GM12878 (cell line): Measurements from ENCODE around the gene PRKAR1A. TPM values are rescaled to one million over a fixed set of nuclear protein-coding genes. Genes with fewer than 3 reads are reported as not detected.
A peak's percentile ranks its signal among the peaks of the same experiment; 100 is the strongest.

Source experiments
- ATAC-seq: fragments of 200-7000 bp; cut with Tn5 transposase; 3 replicates; pipeline ENCODE4 v1.9.1; 2020; ENCODE audit warnings: mild to moderate bottlenecking, moderate library complexity
- BruUV-seq: library from RNA; stranded (reverse); fragments of 400-500 nt; replicated peaks from 2 replicates; lab custom pipeline; 2021; lab: Mats Ljungman, UMichigan
- CTCF ChIA-PET: fragments of 300-600 bp; sonication (Branson Sonifier 250); formaldehyde crosslinking; extraction: SDS; loops from one replicate; lab custom pipeline; 2021; ENCODE audit warnings: inconsistent platforms; lab: Yijun Ruan, JAX
- POLR2A ChIA-PET: fragments of 350-600 bp; formaldehyde crosslinking; extraction: SDS; loops from one replicate; lab custom pipeline; 2021; ENCODE audit warnings: inconsistent platforms; lab: Charles Lee
- RAD21 ChIA-PET: fragments of 300-600 bp; sonication (Branson Sonifier 250); formaldehyde crosslinking; loops from one replicate; lab custom pipeline; 2023; ENCODE audit warnings: antibody characterized with exemption; ENCODE audit not compliant: unreplicated experiment; lab: Charles Lee
- SMC1A ChIA-PET: fragments of 300-600 bp; sonication (Branson Sonifier 250); formaldehyde crosslinking; loops from one replicate; lab custom pipeline; 2023; ENCODE audit not compliant: unreplicated experiment, uncharacterized antibody; lab: Charles Lee
- DNase-seq: peaks from one replicate; pipeline ENCODE4 v3.0.0-alpha.2; 2011; ENCODE audit warnings: low read depth, low spot score
- FAIRE-seq: peaks from 3 replicates; lab custom pipeline; 2011; peaks lifted over from hg19 to GRCh38; lab: Jason Lieb, UNC
- H2AFZ ChIP-seq: 2 replicates; pipeline ENCODE4 v1.6.0; 2011; ENCODE audit warnings: low read depth, low read length, control low read depth; ENCODE audit not compliant: control insufficient read depth
- H3K27ac ChIP-seq: 2 replicates; pipeline ENCODE4 v1.5.1; 2011; ENCODE audit warnings: control low read depth; ENCODE audit not compliant: control insufficient read depth, insufficient read depth
- H3K27me3 ChIP-seq, 2 experiments: replicated peaks in 1 of 2; 2 replicates each; pipeline versions ENCODE4 v1.6.0 to v1.6.1; 2011; ENCODE audit warnings: low read length in 1 of 2; ENCODE audit not compliant: control insufficient read depth in 2 of 2, insufficient read depth in 2 of 2
- H3K36me3 ChIP-seq, 2 experiments: 2 replicates each; pipeline ENCODE4 v1.5.1; 2011; ENCODE audit warnings: low read length in 1 of 2; ENCODE audit not compliant: control insufficient read depth in 2 of 2, insufficient read depth in 2 of 2
- H3K4me1 ChIP-seq: 2 replicates; pipeline ENCODE4 v1.6.1; 2011; ENCODE audit warnings: mild to moderate bottlenecking, low read length, moderate library complexity, mixed read lengths; ENCODE audit not compliant: control insufficient read depth, insufficient read depth
- H3K4me2 ChIP-seq: 2 replicates; pipeline ENCODE4 v1.6.0; 2011; ENCODE audit warnings: control low read depth; ENCODE audit not compliant: control insufficient read depth, insufficient read depth
- H3K4me3 ChIP-seq: fragments of 200-600 bp; sonication (generic); 2 replicates; pipeline ENCODE4 v1.5.1; 2016
- H3K79me2 ChIP-seq: 2 replicates; pipeline ENCODE4 v1.6.0; 2011; ENCODE audit warnings: low read length; ENCODE audit not compliant: control insufficient read depth, insufficient read depth
- H3K9ac ChIP-seq: 2 replicates; pipeline ENCODE4 v1.8.0; 2011; ENCODE audit warnings: low read length, control low read depth, mixed read lengths; ENCODE audit not compliant: control insufficient read depth, insufficient read depth
- H3K9me3 ChIP-seq: replicated peaks from 3 replicates; pipeline ENCODE4 v1.5.1; 2011; ENCODE audit warnings: mild to moderate bottlenecking, low read length; ENCODE audit not compliant: control insufficient read depth, insufficient read depth
- H4K20me1 ChIP-seq: 2 replicates; pipeline ENCODE4 v1.6.0; 2011; ENCODE audit not compliant: control insufficient read depth, insufficient read depth
- CBFB ChIP-seq: IDR thresholded peaks from 2 replicates; pipeline ENCODE4 v1.6.1; 2016; ENCODE audit warnings: antibody characterized with exemption, low read depth
- CBX5 ChIP-seq: sonication (generic); IDR thresholded peaks from 2 replicates; pipeline ENCODE4 v1.6.1; 2016; ENCODE audit warnings: low read depth, moderate library complexity, mild to moderate bottlenecking, inconsistent platforms
- CEBPB ChIP-seq, 2 experiments: fragments of 150-350 bp in 1 of 2; IDR thresholded peaks; 2 replicates each; pipeline ENCODE4 v1.6.1; 2012 to 2014; ENCODE audit warnings: low read depth in 2 of 2, low read length in 2 of 2, borderline replicate concordance in 1 of 2, inconsistent platforms in 1 of 2
- EED ChIP-seq: sonication (generic); IDR thresholded peaks from 2 replicates; pipeline ENCODE4 v1.6.1; 2016; ENCODE audit warnings: antibody characterized with exemption, low read depth
- FOXM1 ChIP-seq: IDR thresholded peaks from 2 replicates; pipeline ENCODE4 v1.6.1; 2012; ENCODE audit warnings: low read depth, mild to moderate bottlenecking, inconsistent platforms, low read length, moderate library complexity
- KDM1A ChIP-seq: fragments of 200-600 bp; sonication (generic); IDR thresholded peaks from 2 replicates; pipeline ENCODE4 v1.6.1; 2016; ENCODE audit warnings: borderline replicate concordance
- MEF2A ChIP-seq: IDR thresholded peaks from 2 replicates; pipeline ENCODE4 v1.6.1; 2011; ENCODE audit warnings: low read depth, mild to moderate bottlenecking, low read length, moderate library complexity; ENCODE audit not compliant: insufficient read depth
- NRF1 ChIP-seq: conservative IDR thresholded peaks from 2 replicates; pipeline ENCODE4 v1.6.1; 2011; ENCODE audit warnings: mild to moderate bottlenecking, low read depth, low read length, improper control_type of control experiment
- PAX5 ChIP-seq: IDR thresholded peaks from 2 replicates; pipeline ENCODE4 v1.6.1; 2011; ENCODE audit warnings: low read depth, low read length, borderline replicate concordance
- POLR2A ChIP-seq: IDR thresholded peaks from 2 replicates; pipeline ENCODE4 v1.6.1; 2011; ENCODE audit warnings: low read depth, mild to moderate bottlenecking, low read length
- RAD51 ChIP-seq: fragments of 450-650 bp; IDR thresholded peaks from 2 replicates; pipeline ENCODE4 v1.6.1; 2016; ENCODE audit warnings: moderate library complexity, mild to moderate bottlenecking, inconsistent platforms
- STAT3 ChIP-seq: IDR thresholded peaks from 2 replicates; pipeline ENCODE4 v1.6.1; 2011; ENCODE audit warnings: low read depth, low read length, improper control_type of control experiment
- SUZ12 ChIP-seq: fragments of 200-600 bp; sonication (generic); IDR thresholded peaks from one replicate; pipeline ENCODE4 v1.6.1; 2018; ENCODE audit warnings: antibody characterized with exemption, mild to moderate bottlenecking; ENCODE audit not compliant: unreplicated experiment
- WRNIP1 ChIP-seq: IDR thresholded peaks from 2 replicates; pipeline ENCODE4 v1.6.1; 2011; ENCODE audit warnings: low read depth, low read length, improper control_type of control experiment, borderline replicate concordance
- WGBS: methylation state at CpG from one replicate; pipeline ENCODE4 v1.1.6; 2016; ENCODE audit warnings: low lambda C conversion rate; ENCODE audit not compliant: insufficient replicate concordance, insufficient coverage; ENCODE audit errors: missing lambda C conversion rate; 5-methylcytosine and 5-hydroxymethylcytosine counted together
- in situ Hi-C: fragments of 300-500 bp; cut with MboI; formaldehyde crosslinking; loops from 9 replicates; pipeline ENCODE4 v1.14.3; 2018; ENCODE audit warnings: mixed read lengths
- intact Hi-C: fragments of 100-400 bp; cut with micrococcal nuclease; formaldehyde crosslinking; loops from one replicate; pipeline ENCODE4 v1.14.2; 2022; ENCODE audit not compliant: unreplicated experiment
- polyA plus RNA-seq, 11 experiments: library from polyadenylated mRNA; depleted of rRNA in 4 of 11; unstranded in 6 of 11; stranded (reverse) in 5 of 11; fragments of >200 nt; fragmentation: Nextera tagmentation in 4 of 11; fragmentation: Illumina TruSeq in 1 of 11; extraction: Ambion mirVana in 4 of 11; extraction: Trizol in 1 of 11; gene quantifications; 1 replicate in 1 of 11; 2 replicates in 10 of 11; pipeline versions ENCODE4 v1.2.1 to v1.2.3, GENCODE V29; 2011 to 2016; ENCODE audit warnings: inconsistent platforms in 2 of 11, missing spikeins in 2 of 11, low read depth in 1 of 11
- total RNA-seq, 4 experiments: library from RNA; depleted of rRNA in 3 of 4; stranded (reverse); fragments of >200 nt in 3 of 4; fragmentation: Illumina TruSeq in 1 of 4; extraction: Trizol in 1 of 4; gene quantifications; 2 replicates each; pipeline versions ENCODE4 v1.2.1 to v1.2.3, GENCODE V29; 2013 to 2021

PRKAR1A gene
- total and polyA plus RNA-seq, 10 of the 15 experiments (the other 5 are each of a cell fraction or from before 2014, with no cell fraction given): 29.1 to 200 (median 125) TPM

- intact Hi-C loops (loop anchor here (1.0 kb wide), 1 partner anchor 14 kb away; the partner anchor contains the start of gene PRKAR1A), in situ Hi-C loops (no loop called here)
- H3K9me3 ChIP-seq: no peaks in the 10 kb centered on the region
- H3K27me3 ChIP-seq: no peaks in the 10 kb centered on the region
- H3K79me2 ChIP-seq: no peaks in the 10 kb centered on the region
- H2AFZ ChIP-seq: peak overlapping the region; percentile 77
- ChIA-PET RAD21 (interaction anchor here (0.9 to 3.1 kb wide), 13 partner anchors 9 to 849 kb away, joined by 3 to 43 read pairs (median 5); partner anchors contain the start of genes AMZ2, PRKAR1A and WIPI1), CTCF (interaction anchor here (1.1 to 6.2 kb wide), 15 partner anchors 9 to 479 kb away, joined by 3 to 59 read pairs (median 5); partner anchors contain the start of gene PRKAR1A), SMC1A (interaction anchor here (0.6 to 8.3 kb wide), 21 partner anchors 9 to 726 kb away, joined by 3 to 97 read pairs (median 5); partner anchors contain the start of gene PRKAR1A), POLR2A (interaction anchor here (0.6 to 4.4 kb wide), 12 partner anchors 8 to 318 kb away, joined by 3 to 46 read pairs (median 3); partner anchors contain the start of genes PRKAR1A and WIPI1)
- peaks cover 26% of the 10 kb centered on the region for H3K4me1 ChIP-seq
- H4K20me1 ChIP-seq: no peaks in the 10 kb centered on the region
- FAIRE-seq (peak; percentile 54), ATAC-seq (peak; percentile 34), DNase-seq (no peak)
- 3% methylated on average over 7 of the region's 7 CpGs for WGBS
- H3K9ac ChIP-seq: peak overlapping the region; percentile 31; the same call in 1 of the 2 replicates
- BruUV-seq: no TSS peak
- H3K27ac ChIP-seq: peak overlapping the region; percentile 82
- H3K4me3 ChIP-seq: peak overlapping the region; percentile 18; the same call in 1 of the 2 replicates
- TF ChIP-seq KDM1A: no peak
- TF ChIP-seq POLR2A: no peak
- no peak for TF ChIP-seq CEBPB (IDR thresholded peaks at IDR 0.05; ENCODE audit: borderline replicate concordance in 1 of 2, low read depth in 2 of 2, low read length in 2 of 2)
- TF ChIP-seq RAD51: no peak
- no peaks in the 10 kb centered on the region for H3K36me3 ChIP-seq
- H3K4me2 ChIP-seq: peak overlapping the region; percentile 84
Observed at GRCh38 chr17:68498479-68499326, 13.5 kb upstream of the PRKAR1A start.

DNA sequence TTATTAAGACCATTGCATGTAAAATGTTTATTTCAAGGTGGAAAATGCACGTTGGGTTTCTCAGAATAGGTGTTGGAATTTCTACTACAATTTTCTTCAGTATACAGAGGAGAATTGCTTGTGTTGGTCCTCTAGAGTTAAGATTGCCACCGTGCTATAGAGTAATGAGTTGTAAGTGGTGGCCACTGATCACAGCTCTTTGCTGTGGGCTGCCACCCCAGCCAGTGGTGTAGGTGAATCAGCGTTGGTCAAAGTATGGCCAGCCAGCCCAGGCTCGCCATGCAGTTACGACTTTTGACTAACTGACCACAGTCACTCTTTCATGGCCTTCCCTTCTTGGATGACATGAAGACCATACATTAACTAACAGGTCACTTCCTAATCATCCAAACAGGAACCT, 12.6 kb upstream of the PRKAR1A start:
- CTCF ChIA-PET: interaction anchor here (1.9 to 6.2 kb wide), 3 partner anchors 12 to 41 kb away, joined by 4 to 59 read pairs (median 29); partner anchors contain the start of gene PRKAR1A
- no peak for TF ChIP-seq STAT3
- TF ChIP-seq CBFB: no peak
- TF ChIP-seq EED: no peak
- no peak for TF ChIP-seq MEF2A
- no peak for TF ChIP-seq CBX5
- no peak for TF ChIP-seq SUZ12
- no peak for TF ChIP-seq NRF1
- no peak for TF ChIP-seq WRNIP1
- no peak for TF ChIP-seq PAX5
- no peak for TF ChIP-seq FOXM1
- no peak for TF ChIP-seq POLR2A

More for the DNA sequence above, 12.6 kb upstream of the PRKAR1A start:
- SMC1A ChIA-PET: interaction anchor here (1.6 to 8.3 kb wide), 3 partner anchors 13 to 41 kb away, joined by 4 to 97 read pairs (median 22); partner anchors contain the start of gene PRKAR1A
- intact Hi-C loops (no loop called here), in situ Hi-C loops (no loop called here)
- Histone ChIP-seq H3K27ac (no peak overlapping the region), H3K9ac (no peak overlapping the region), H3K4me2 (no peak overlapping the region), H3K27me3 (no peaks in the 10 kb centered on the region), H3K36me3 (no peaks in the 10 kb centered on the region), H3K9me3 (no peaks in the 10 kb centered on the region), H3K4me1 (peaks cover 26% of the 10 kb centered on the region), H3K4me3 (no peak overlapping the region), H4K20me1 (no peaks in the 10 kb centered on the region), H2AFZ (no peak overlapping the region), H3K79me2 (no peaks in the 10 kb centered on the region)
- DNase-seq (no peak), ATAC-seq (no peak), FAIRE-seq (no peak)
- POLR2A ChIA-PET: interaction anchor here (0.6 to 4.4 kb wide), 5 partner anchors 11 to 59 kb away, joined by 3 to 46 read pairs (median 3); partner anchors contain the start of genes PRKAR1A and WIPI1
- BruUV-seq: no TSS peak
- RAD21 ChIA-PET: interaction anchor here (0.9 to 3.1 kb wide), 3 partner anchors 10 to 39 kb away, joined by 3 to 43 read pairs (median 17); partner anchors contain the start of gene WIPI1
- WGBS: 92% methylated on average over 5 of the region's 5 CpGs
